Keratinocyte (primary cell): ENCODE results near the gene CNTNAP2. TPM values are rescaled to one million over a fixed set of nuclear protein-coding genes. Genes with fewer than 3 reads are reported as not detected.

ENCODE experiments used
- DNase-seq: peaks from one replicate; pipeline ENCODE4 v3.0.0-alpha.2; 2011; ENCODE audit warnings: low read depth, missing footprints, low spot score
- FAIRE-seq: peaks from 2 replicates; lab custom pipeline; 2011; peaks lifted over from hg19 to GRCh38; lab: Jason Lieb, UNC
- H2AFZ ChIP-seq: 2 replicates; pipeline ENCODE4 v1.6.0; 2012; ENCODE audit warnings: low read length, control low read depth, inconsistent platforms; ENCODE audit not compliant: control insufficient read depth
- H3K27ac ChIP-seq: 2 replicates; pipeline ENCODE4 v1.5.1; 2011; ENCODE audit warnings: low read length; ENCODE audit not compliant: control insufficient read depth, insufficient read depth
- H3K27me3 ChIP-seq: 3 replicates; pipeline ENCODE4 v1.6.0; 2011; ENCODE audit warnings: low read length; ENCODE audit not compliant: control insufficient read depth, insufficient read depth; ENCODE audit errors: extremely low read depth
- H3K36me3 ChIP-seq, 2 experiments: 2 replicates in 1 of 2; 3 replicates in 1 of 2; pipeline ENCODE4 v1.5.1; 2011; ENCODE audit warnings: low read length in 2 of 2, mild to moderate bottlenecking in 1 of 2; ENCODE audit not compliant: control insufficient read depth in 2 of 2, insufficient read depth in 2 of 2; ENCODE audit errors: extremely low read depth in 1 of 2
- H3K4me1 ChIP-seq: 3 replicates; pipeline ENCODE4 v1.5.1; 2011; ENCODE audit warnings: low read length; ENCODE audit not compliant: control insufficient read depth, insufficient read depth; ENCODE audit errors: extremely low read depth
- H3K4me2 ChIP-seq: 3 replicates; pipeline ENCODE4 v1.6.0; 2011; ENCODE audit warnings: low read depth, low read length; ENCODE audit not compliant: control insufficient read depth, insufficient read depth; ENCODE audit errors: extremely low read depth
- H3K4me3 ChIP-seq, 3 experiments: fragments of 200-600 bp in 1 of 3; sonication (generic) in 1 of 3; 2 replicates in 2 of 3; 3 replicates in 1 of 3; pipeline ENCODE4 v1.5.1; 2011 to 2016; ENCODE audit warnings: low read length in 3 of 3, mild to moderate bottlenecking in 3 of 3, control low read depth in 2 of 3, inconsistent platforms in 1 of 3, low read depth in 1 of 3, mixed read lengths in 1 of 3, mixed run types in 1 of 3, moderate library complexity in 1 of 3; ENCODE audit not compliant: control insufficient read depth in 2 of 3, insufficient read depth in 2 of 3; ENCODE audit errors: extremely low read depth in 1 of 3
- H3K79me2 ChIP-seq: 2 replicates; pipeline ENCODE4 v1.6.0; 2012; ENCODE audit warnings: low read length; ENCODE audit not compliant: control insufficient read depth, insufficient read depth
- H3K9ac ChIP-seq: 3 replicates; pipeline ENCODE4 v1.6.0; 2011; ENCODE audit warnings: low read length; ENCODE audit not compliant: control insufficient read depth, insufficient read depth; ENCODE audit errors: extremely low read depth
- H3K9me1 ChIP-seq: 3 replicates; pipeline ENCODE4 v1.6.0; 2011; ENCODE audit warnings: low read length; ENCODE audit not compliant: control insufficient read depth, insufficient read depth; ENCODE audit errors: extremely low read depth
- H3K9me3 ChIP-seq: 2 replicates; pipeline ENCODE4 v1.5.1; 2012; ENCODE audit warnings: low read depth, low read length; ENCODE audit not compliant: control insufficient read depth
- H4K20me1 ChIP-seq: 3 replicates; pipeline ENCODE4 v1.6.0; 2011; ENCODE audit warnings: low read length; ENCODE audit not compliant: control insufficient read depth, insufficient read depth; ENCODE audit errors: extremely low read depth
- EZH2 ChIP-seq: IDR thresholded peaks from one replicate; pipeline ENCODE4 v1.6.1; 2012; ENCODE audit warnings: inconsistent platforms, mild to moderate bottlenecking, low read length, moderate library complexity
- dilution Hi-C: fragments of 300-500 bp; cut with MboI; formaldehyde crosslinking; loops from one replicate; pipeline ENCODE4 v1.7.0; 2020; ENCODE audit warnings: low sequenced_read_pairs; ENCODE audit not compliant: extremely low pct_ligation_motif_present
- polyA plus RNA-seq, 5 experiments: library from polyadenylated mRNA; depleted of rRNA in 3 of 5; stranded (reverse) in 3 of 5; stranded (forward) in 1 of 5; unstranded in 1 of 5; fragments of >200 nt; gene quantifications; 1 replicate in 1 of 5; 2 replicates in 3 of 5; 3 replicates in 1 of 5; pipeline versions ENCODE4 v1.2.1 to v1.2.3, GENCODE V29; 2011 to 2012; ENCODE audit warnings: missing spikeins in 2 of 5, low read depth in 1 of 5, low replicate concordance in 1 of 5
- TF ChIP-seq, protein P1 (sequence below), 3 experiments: IDR thresholded peaks in 1 of 3; conservative IDR thresholded peaks in 1 of 3; optimal IDR thresholded peaks in 1 of 3; 2 replicates in 2 of 3; 3 replicates in 1 of 3; pipeline versions ENCODE3 to v1.5.1; 2011; ENCODE audit warnings: low read length in 3 of 3, mild to moderate bottlenecking in 3 of 3, moderate library complexity in 2 of 3, control low read depth in 1 of 3, inconsistent platforms in 1 of 3; ENCODE audit not compliant: insufficient read depth in 2 of 3; ENCODE audit errors: extremely low read depth in 1 of 3

Gene CNTNAP2
- polyA plus RNA-seq, 1 donor (not counting 4 experiments of a cell fraction or from before 2014, with no cell fraction given): 1.4 TPM

DNA sequence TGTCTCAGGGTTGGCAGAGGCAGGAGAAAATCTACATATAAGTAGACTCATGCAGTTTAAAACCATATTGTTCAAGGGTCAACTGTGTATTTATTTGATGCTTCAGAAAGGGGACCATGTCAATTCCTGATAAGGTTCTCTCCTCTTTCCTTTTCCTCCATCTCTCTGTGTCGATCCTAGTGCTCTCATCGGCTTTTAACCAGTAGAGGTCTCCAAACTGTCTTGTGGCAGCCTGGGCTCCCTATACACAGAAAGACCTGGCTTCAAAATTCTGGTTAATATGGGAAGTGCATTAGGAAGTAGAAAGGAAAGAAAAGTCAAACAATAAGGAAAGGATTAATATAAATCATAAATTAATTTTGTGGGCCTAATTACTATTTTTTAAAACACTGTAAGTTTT is 2169.5 kb downstream of the CNTNAP2 start:
- DNase-seq (no peak), FAIRE-seq (peak; percentile 44)
- H3K27me3 ChIP-seq: no peaks in the 10 kb centered on the region
- no peak for TF ChIP-seq EZH2
- TF ChIP-seq, protein P1, sequence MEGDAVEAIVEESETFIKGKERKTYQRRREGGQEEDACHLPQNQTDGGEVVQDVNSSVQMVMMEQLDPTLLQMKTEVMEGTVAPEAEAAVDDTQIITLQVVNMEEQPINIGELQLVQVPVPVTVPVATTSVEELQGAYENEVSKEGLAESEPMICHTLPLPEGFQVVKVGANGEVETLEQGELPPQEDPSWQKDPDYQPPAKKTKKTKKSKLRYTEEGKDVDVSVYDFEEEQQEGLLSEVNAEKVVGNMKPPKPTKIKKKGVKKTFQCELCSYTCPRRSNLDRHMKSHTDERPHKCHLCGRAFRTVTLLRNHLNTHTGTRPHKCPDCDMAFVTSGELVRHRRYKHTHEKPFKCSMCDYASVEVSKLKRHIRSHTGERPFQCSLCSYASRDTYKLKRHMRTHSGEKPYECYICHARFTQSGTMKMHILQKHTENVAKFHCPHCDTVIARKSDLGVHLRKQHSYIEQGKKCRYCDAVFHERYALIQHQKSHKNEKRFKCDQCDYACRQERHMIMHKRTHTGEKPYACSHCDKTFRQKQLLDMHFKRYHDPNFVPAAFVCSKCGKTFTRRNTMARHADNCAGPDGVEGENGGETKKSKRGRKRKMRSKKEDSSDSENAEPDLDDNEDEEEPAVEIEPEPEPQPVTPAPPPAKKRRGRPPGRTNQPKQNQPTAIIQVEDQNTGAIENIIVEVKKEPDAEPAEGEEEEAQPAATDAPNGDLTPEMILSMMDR (optimal IDR thresholded peaks at IDR 0.05 in 1 of 3, IDR thresholded peaks at IDR 0.05 in 1 of 3, conservative IDR thresholded peaks at IDR 0.05 in 1 of 3; ENCODE audit: extremely low read depth in 1 of 3, insufficient read depth in 2 of 3, low read length in 3 of 3): peak; percentile 48 to 60 (median 53)
- dilution Hi-C loops: no loop called here
- H3K9me3 ChIP-seq: no peaks in the 10 kb centered on the region
- no peak overlapping the region for H3K27ac ChIP-seq
- no peak overlapping the region for H3K4me3 ChIP-seq
- no peaks in the 10 kb centered on the region for H3K36me3 ChIP-seq
- H3K79me2 ChIP-seq: no peaks in the 10 kb centered on the region
- no peaks in the 10 kb centered on the region for H4K20me1 ChIP-seq
- H3K9me1 ChIP-seq: no peaks in the 10 kb centered on the region
- H3K4me2 ChIP-seq: no peak overlapping the region
- H3K9ac ChIP-seq: no peak overlapping the region
- H2AFZ ChIP-seq: no peak overlapping the region
- no peaks in the 10 kb centered on the region for H3K4me1 ChIP-seq

DNA sequence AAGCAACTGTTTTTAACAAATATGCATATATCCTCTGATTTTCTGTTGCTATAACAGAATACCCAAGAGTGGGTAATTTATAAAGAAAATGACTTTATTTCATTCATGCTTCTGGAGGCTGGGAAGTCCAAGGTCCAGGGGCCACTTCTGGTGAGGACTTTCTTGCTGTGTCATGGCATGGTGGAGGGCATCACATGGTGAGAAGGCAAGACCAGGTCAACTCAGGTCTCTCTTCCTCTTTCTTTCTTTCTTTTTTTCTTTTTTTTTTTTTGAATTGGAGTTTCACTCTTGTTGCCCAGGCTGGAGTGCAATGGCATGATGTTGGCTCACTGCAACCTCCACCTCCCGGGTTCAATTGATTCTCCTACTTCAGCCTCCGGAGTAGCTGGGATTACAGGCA is 2170.9 kb downstream of the CNTNAP2 start:
- H3K4me1 ChIP-seq: no peaks in the 10 kb centered on the region
- H3K79me2 ChIP-seq: no peaks in the 10 kb centered on the region
- H3K4me3 ChIP-seq: no peak overlapping the region
- TF ChIP-seq, protein P1 (optimal IDR thresholded peaks at IDR 0.05 in 1 of 3, IDR thresholded peaks at IDR 0.05 in 1 of 3, conservative IDR thresholded peaks at IDR 0.05 in 1 of 3; ENCODE audit: extremely low read depth in 1 of 3, insufficient read depth in 2 of 3, low read length in 3 of 3): no peak
- TF ChIP-seq EZH2: no peak
- H3K9me3 ChIP-seq: no peaks in the 10 kb centered on the region
- FAIRE-seq (no peak), DNase-seq (no peak)
- no peaks in the 10 kb centered on the region for H3K27me3 ChIP-seq
- no peak overlapping the region for H3K9ac ChIP-seq
- no peak overlapping the region for H3K4me2 ChIP-seq
- H4K20me1 ChIP-seq: no peaks in the 10 kb centered on the region
- no peak overlapping the region for H2AFZ ChIP-seq
- no peak overlapping the region for H3K27ac ChIP-seq
- no peaks in the 10 kb centered on the region for H3K9me1 ChIP-seq
- no peaks in the 10 kb centered on the region for H3K36me3 ChIP-seq
- dilution Hi-C loops: no loop called here
